ENCODE data around the gene MYDGF.
"Not testable (repeated sequence)": the region's sequence is repeated elsewhere in the genome, so short reads cannot be mapped to it uniquely, and the experiment has no call there.

Gene MYDGF

GRCh38 chr19:4717191-4717965 lies 47.2 kb upstream of the MYDGF start:
- no peak overlapping the region for H3K4me3 ChIP-seq (replicated peaks; ENCODE audit: insufficient read depth, low read length)
- TF ChIP-seq, protein P1, sequence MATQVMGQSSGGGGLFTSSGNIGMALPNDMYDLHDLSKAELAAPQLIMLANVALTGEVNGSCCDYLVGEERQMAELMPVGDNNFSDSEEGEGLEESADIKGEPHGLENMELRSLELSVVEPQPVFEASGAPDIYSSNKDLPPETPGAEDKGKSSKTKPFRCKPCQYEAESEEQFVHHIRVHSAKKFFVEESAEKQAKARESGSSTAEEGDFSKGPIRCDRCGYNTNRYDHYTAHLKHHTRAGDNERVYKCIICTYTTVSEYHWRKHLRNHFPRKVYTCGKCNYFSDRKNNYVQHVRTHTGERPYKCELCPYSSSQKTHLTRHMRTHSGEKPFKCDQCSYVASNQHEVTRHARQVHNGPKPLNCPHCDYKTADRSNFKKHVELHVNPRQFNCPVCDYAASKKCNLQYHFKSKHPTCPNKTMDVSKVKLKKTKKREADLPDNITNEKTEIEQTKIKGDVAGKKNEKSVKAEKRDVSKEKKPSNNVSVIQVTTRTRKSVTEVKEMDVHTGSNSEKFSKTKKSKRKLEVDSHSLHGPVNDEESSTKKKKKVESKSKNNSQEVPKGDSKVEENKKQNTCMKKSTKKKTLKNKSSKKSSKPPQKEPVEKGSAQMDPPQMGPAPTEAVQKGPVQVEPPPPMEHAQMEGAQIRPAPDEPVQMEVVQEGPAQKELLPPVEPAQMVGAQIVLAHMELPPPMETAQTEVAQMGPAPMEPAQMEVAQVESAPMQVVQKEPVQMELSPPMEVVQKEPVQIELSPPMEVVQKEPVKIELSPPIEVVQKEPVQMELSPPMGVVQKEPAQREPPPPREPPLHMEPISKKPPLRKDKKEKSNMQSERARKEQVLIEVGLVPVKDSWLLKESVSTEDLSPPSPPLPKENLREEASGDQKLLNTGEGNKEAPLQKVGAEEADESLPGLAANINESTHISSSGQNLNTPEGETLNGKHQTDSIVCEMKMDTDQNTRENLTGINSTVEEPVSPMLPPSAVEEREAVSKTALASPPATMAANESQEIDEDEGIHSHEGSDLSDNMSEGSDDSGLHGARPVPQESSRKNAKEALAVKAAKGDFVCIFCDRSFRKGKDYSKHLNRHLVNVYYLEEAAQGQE (IDR thresholded peaks at IDR 0.05; ENCODE audit: insufficient replicate concordance, low read depth) = no peak
- TF ChIP-seq POLR2AphosphoS5 (IDR thresholded peaks at IDR 0.05; ENCODE audit: low read depth) (no peak), GABPA (IDR thresholded peaks at IDR 0.05; ENCODE audit: low read depth) (no peak), SPI1 (IDR thresholded peaks at IDR 0.05; ENCODE audit: borderline replicate concordance, low read depth) (no peak), CTCF (IDR thresholded peaks at IDR 0.05; ENCODE audit: insufficient read depth, low read length) (no peak)
- no peak overlapping the region for H3K27ac ChIP-seq (replicated peaks)
- no peaks in the 10 kb centered on the region for H3K27me3 ChIP-seq (ENCODE audit: insufficient read depth, poor library complexity, severe bottlenecking)
- DNase-seq (ENCODE audit: low read depth in 1 of 2, low spot score in 1 of 2) = no peak

GRCh38 chr19:4715529-4716221 lies 45.5 kb upstream of the MYDGF start:
- no peak overlapping the region for H3K4me3 ChIP-seq (replicated peaks; ENCODE audit: insufficient read depth, low read length)
- no peak for DNase-seq (ENCODE audit: low read depth in 1 of 2, low spot score in 1 of 2)
- TF ChIP-seq GABPA (IDR thresholded peaks at IDR 0.05; ENCODE audit: low read depth) (no peak), POLR2AphosphoS5 (IDR thresholded peaks at IDR 0.05; ENCODE audit: low read depth) (no peak), CTCF (IDR thresholded peaks at IDR 0.05; ENCODE audit: insufficient read depth, low read length) (no peak), SPI1 (IDR thresholded peaks at IDR 0.05; ENCODE audit: borderline replicate concordance, low read depth) (no peak)
- TF ChIP-seq, protein P1 (IDR thresholded peaks at IDR 0.05; ENCODE audit: insufficient replicate concordance, low read depth) = no peak
- no peak overlapping the region for H3K27ac ChIP-seq (replicated peaks)
- H3K27me3 ChIP-seq (ENCODE audit: insufficient read depth, poor library complexity, severe bottlenecking) = no peaks in the 10 kb centered on the region

GRCh38 chr19:4715178-4715528 lies 45.0 kb upstream of the MYDGF start:
- H3K4me3 ChIP-seq (replicated peaks; ENCODE audit: insufficient read depth, low read length); H3K27ac ChIP-seq (replicated peaks); DNase-seq (ENCODE audit: low read depth in 1 of 2, low spot score in 1 of 2); H3K27me3 ChIP-seq (ENCODE audit: insufficient read depth, poor library complexity, severe bottlenecking): not testable (repeated sequence)

DNA sequence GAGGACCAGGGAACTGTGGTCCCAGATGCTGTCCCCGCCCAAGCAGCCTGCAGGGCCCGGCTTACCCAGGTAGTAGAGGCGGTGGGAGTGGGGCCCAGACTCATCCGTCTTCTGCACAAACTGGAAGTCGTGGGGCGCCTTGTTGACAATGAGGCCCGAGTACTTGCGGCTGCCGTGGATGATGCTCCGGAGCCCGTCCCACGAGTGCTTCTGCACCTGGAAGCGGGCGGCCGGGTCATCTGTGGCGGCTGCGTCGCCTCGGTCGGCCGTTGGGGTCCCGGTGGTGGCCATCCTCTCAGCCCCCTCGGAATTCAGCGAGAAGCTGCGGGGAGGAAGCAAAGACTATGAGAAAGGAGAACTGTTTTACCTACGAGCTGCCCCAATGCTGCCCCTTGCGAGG lies 43.9 kb upstream of the MYDGF start:
- TF ChIP-seq CTCF (IDR thresholded peaks at IDR 0.05; ENCODE audit: insufficient read depth, low read length) (no peak), SPI1 (IDR thresholded peaks at IDR 0.05; ENCODE audit: borderline replicate concordance, low read depth) (no peak), GABPA (IDR thresholded peaks at IDR 0.05; ENCODE audit: low read depth) (no peak), POLR2AphosphoS5 (IDR thresholded peaks at IDR 0.05; ENCODE audit: low read depth) (no peak)
- TF ChIP-seq, protein P1 (IDR thresholded peaks at IDR 0.05; ENCODE audit: insufficient replicate concordance, low read depth) = no peak
- no peaks in the 10 kb centered on the region for H3K27me3 ChIP-seq (ENCODE audit: insufficient read depth, poor library complexity, severe bottlenecking)
- no peak for DNase-seq (ENCODE audit: low read depth in 1 of 2, low spot score in 1 of 2)
- H3K27ac ChIP-seq (replicated peaks) = no peak overlapping the region
- H3K4me3 ChIP-seq (replicated peaks; ENCODE audit: insufficient read depth, low read length) = no peak overlapping the region
